Measurements from ENCODE around the gene CHERP.

DNA sequence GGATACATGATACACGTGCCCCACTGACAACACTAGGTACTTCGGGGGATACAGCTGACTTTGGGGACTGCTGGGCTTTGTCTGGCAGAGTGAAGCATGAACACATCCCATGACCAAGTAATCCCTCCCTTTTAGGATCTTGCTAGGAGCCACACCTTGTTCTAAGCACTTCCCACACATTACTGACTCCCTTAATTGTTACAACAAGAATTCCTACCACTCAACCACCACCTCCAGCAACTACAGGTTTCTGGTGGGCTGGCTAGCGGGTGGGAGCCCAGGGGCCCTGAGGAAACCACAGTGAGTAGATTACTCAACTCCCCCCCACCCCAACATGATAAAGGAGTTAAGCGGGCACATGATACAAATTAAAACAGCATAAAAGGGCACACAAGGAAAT is 37.1 kb upstream of the CHERP start:
- TF ChIP-seq, protein P1, sequence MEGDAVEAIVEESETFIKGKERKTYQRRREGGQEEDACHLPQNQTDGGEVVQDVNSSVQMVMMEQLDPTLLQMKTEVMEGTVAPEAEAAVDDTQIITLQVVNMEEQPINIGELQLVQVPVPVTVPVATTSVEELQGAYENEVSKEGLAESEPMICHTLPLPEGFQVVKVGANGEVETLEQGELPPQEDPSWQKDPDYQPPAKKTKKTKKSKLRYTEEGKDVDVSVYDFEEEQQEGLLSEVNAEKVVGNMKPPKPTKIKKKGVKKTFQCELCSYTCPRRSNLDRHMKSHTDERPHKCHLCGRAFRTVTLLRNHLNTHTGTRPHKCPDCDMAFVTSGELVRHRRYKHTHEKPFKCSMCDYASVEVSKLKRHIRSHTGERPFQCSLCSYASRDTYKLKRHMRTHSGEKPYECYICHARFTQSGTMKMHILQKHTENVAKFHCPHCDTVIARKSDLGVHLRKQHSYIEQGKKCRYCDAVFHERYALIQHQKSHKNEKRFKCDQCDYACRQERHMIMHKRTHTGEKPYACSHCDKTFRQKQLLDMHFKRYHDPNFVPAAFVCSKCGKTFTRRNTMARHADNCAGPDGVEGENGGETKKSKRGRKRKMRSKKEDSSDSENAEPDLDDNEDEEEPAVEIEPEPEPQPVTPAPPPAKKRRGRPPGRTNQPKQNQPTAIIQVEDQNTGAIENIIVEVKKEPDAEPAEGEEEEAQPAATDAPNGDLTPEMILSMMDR (conservative IDR thresholded peaks at IDR 0.05; ENCODE audit: low read depth, low read length), result no peak
- no peak for TF ChIP-seq EZH2 (IDR thresholded peaks at IDR 0.05; ENCODE audit: low read length, unreplicated experiment)

Data from PC-3 (cell line).